GM12878 (cell line): ENCODE results near the gene LRCH4.

Source experiments
- EP300 ChIP-seq, 2 experiments: fragments of 150-350 bp in 1 of 2; IDR thresholded peaks; 2 replicates each; pipeline ENCODE4 v1.6.1; 2011 to 2012; ENCODE audit warnings: low read depth in 2 of 2, low read length in 2 of 2, borderline replicate concordance in 1 of 2, improper control_type of control experiment in 1 of 2, inconsistent platforms in 1 of 2; ENCODE audit not compliant: control insufficient read depth in 1 of 2
- ETV6 ChIP-seq, 2 experiments: fragments of 450-650 bp in 1 of 2; IDR thresholded peaks in 1 of 2; conservative IDR thresholded peaks in 1 of 2; 2 replicates each; pipeline ENCODE4 v1.6.1; 2014; ENCODE audit warnings: antibody characterized with exemption in 1 of 2, borderline replicate concordance in 1 of 2, low read depth in 1 of 2, mild to moderate bottlenecking in 1 of 2, moderate library complexity in 1 of 2
- FOXK2 ChIP-seq: fragments of 450-650 bp; IDR thresholded peaks from 2 replicates; pipeline ENCODE4 v1.6.1; 2017; ENCODE audit warnings: mild to moderate bottlenecking, moderate library complexity
- IKZF1 ChIP-seq: fragments of 450-650 bp; conservative IDR thresholded peaks from 2 replicates; pipeline ENCODE4 v1.6.1; 2017; ENCODE audit warnings: antibody characterized with exemption, mild to moderate bottlenecking
- SMAD1 ChIP-seq: fragments of 450-650 bp; IDR thresholded peaks from 2 replicates; pipeline ENCODE4 v1.6.1; 2018; ENCODE audit warnings: mild to moderate bottlenecking, low read depth; ENCODE audit not compliant: partially characterized antibody
- SMC3 ChIP-seq: IDR thresholded peaks from 2 replicates; pipeline ENCODE4 v1.6.1; 2011; ENCODE audit warnings: low read length, improper control_type of control experiment, borderline replicate concordance
- TF ChIP-seq, protein P1 (sequence below): IDR thresholded peaks from 2 replicates; pipeline ENCODE4 v1.6.1; 2012; ENCODE audit warnings: low read depth, low read length, improper control_type of control experiment
- TF ChIP-seq, protein P2 (sequence below), 3 experiments: IDR thresholded peaks in 2 of 3; conservative IDR thresholded peaks in 1 of 3; 2 replicates each; pipeline ENCODE4 v1.5.1; 2011; ENCODE audit warnings: low read depth in 3 of 3, low read length in 3 of 3, mild to moderate bottlenecking in 3 of 3, control low read depth in 2 of 3, moderate library complexity in 2 of 3, inconsistent platforms in 1 of 3, mixed read lengths in 1 of 3; ENCODE audit not compliant: control insufficient read depth in 2 of 3, insufficient read depth in 1 of 3; ENCODE audit errors: extremely low read depth in 1 of 3
- TF ChIP-seq, protein P3 (sequence below): IDR thresholded peaks from 2 replicates; pipeline ENCODE4 v1.6.1; 2012; ENCODE audit warnings: low read depth, low read length, improper control_type of control experiment

- TF ChIP-seq ETV6 (conservative IDR thresholded peaks at IDR 0.05 in 1 of 2, IDR thresholded peaks at IDR 0.05 in 1 of 2; ENCODE audit: borderline replicate concordance in 1 of 2, low read depth in 1 of 2) (no peak), IKZF1 (no peak), EP300 (IDR thresholded peaks at IDR 0.05; ENCODE audit: borderline replicate concordance in 1 of 2, control insufficient read depth in 1 of 2, low read depth in 2 of 2, low read length in 2 of 2) (no peak), SMAD1 (no peak), FOXK2 (no peak), SMC3 (no peak)
- TF ChIP-seq, protein P1, sequence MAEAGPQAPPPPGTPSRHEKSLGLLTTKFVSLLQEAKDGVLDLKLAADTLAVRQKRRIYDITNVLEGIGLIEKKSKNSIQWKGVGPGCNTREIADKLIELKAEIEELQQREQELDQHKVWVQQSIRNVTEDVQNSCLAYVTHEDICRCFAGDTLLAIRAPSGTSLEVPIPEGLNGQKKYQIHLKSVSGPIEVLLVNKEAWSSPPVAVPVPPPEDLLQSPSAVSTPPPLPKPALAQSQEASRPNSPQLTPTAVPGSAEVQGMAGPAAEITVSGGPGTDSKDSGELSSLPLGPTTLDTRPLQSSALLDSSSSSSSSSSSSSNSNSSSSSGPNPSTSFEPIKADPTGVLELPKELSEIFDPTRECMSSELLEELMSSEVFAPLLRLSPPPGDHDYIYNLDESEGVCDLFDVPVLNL = no peak
- TF ChIP-seq, protein P2, sequence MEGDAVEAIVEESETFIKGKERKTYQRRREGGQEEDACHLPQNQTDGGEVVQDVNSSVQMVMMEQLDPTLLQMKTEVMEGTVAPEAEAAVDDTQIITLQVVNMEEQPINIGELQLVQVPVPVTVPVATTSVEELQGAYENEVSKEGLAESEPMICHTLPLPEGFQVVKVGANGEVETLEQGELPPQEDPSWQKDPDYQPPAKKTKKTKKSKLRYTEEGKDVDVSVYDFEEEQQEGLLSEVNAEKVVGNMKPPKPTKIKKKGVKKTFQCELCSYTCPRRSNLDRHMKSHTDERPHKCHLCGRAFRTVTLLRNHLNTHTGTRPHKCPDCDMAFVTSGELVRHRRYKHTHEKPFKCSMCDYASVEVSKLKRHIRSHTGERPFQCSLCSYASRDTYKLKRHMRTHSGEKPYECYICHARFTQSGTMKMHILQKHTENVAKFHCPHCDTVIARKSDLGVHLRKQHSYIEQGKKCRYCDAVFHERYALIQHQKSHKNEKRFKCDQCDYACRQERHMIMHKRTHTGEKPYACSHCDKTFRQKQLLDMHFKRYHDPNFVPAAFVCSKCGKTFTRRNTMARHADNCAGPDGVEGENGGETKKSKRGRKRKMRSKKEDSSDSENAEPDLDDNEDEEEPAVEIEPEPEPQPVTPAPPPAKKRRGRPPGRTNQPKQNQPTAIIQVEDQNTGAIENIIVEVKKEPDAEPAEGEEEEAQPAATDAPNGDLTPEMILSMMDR (IDR thresholded peaks at IDR 0.05 in 2 of 3, conservative IDR thresholded peaks at IDR 0.05 in 1 of 3; ENCODE audit: control insufficient read depth in 2 of 3, extremely low read depth in 1 of 3, insufficient read depth in 1 of 3, low read depth in 3 of 3, low read length in 3 of 3) = no peak
- TF ChIP-seq, protein P3, sequence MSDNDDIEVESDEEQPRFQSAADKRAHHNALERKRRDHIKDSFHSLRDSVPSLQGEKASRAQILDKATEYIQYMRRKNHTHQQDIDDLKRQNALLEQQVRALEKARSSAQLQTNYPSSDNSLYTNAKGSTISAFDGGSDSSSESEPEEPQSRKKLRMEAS = no peak
These were observed 18.2 kb downstream of the LRCH4 start for GRCh38 chr7:100567751-100568175.
